AG09309 (cell line): ENCODE results near the gene LRTM1.

ENCODE experiments used
- DNase-seq: peaks from one replicate; pipeline ENCODE4 v3.0.0-alpha.2; 2010; ENCODE audit warnings: low read depth
- H3K4me3 ChIP-seq: 2 replicates; pipeline ENCODE4 v1.5.1; 2011; ENCODE audit warnings: mild to moderate bottlenecking, low read depth, low read length, moderate library complexity; ENCODE audit not compliant: control insufficient read depth
- CTCF ChIP-seq: IDR thresholded peaks from 2 replicates; pipeline ENCODE4 v1.5.1; 2011; ENCODE audit warnings: mild to moderate bottlenecking, low read depth, low read length, inconsistent platforms; ENCODE audit not compliant: insufficient read depth, control insufficient read depth; ENCODE audit errors: missing control alignments

Gene LRTM1

DNA sequence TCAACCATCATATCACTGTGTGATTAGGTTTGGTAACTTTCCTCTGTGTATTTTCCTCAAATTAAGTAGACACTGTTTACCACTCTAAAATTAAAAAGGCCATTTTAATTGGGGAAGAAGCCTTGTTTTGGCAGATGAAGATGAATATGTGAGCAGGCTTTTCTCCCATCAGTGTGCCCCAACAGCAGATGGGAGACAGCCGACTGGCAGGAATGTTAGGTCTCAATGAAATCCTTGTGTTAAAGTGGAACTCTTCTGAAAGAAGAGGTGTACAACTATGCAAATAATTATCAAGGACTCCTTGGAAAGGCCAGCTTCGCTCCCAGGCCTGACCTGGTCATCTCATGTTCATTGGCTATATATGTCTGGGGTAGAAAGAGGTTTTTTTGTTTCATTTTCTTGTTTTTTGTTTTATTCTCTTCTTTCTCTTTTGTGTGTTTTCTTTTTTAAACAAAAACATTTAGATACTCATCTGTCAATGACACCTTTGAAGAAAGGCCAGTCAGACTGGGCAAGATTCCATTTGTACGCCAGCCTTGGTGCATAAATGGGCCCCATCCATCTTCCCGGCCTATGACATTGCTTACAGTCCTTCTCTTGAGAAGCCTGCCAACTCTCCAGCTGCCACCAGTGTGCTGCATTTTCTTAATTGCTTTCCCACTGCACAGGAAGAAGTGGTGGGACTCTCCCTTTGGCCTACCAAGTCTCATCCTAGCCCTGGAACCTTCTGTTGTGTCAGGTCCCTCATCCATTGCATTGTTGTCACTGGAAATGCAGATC is 25.8 kb downstream of the LRTM1 start:
- no peak overlapping the region for H3K4me3 ChIP-seq
- no peak for DNase-seq
- TF ChIP-seq CTCF, result no peak

DNA sequence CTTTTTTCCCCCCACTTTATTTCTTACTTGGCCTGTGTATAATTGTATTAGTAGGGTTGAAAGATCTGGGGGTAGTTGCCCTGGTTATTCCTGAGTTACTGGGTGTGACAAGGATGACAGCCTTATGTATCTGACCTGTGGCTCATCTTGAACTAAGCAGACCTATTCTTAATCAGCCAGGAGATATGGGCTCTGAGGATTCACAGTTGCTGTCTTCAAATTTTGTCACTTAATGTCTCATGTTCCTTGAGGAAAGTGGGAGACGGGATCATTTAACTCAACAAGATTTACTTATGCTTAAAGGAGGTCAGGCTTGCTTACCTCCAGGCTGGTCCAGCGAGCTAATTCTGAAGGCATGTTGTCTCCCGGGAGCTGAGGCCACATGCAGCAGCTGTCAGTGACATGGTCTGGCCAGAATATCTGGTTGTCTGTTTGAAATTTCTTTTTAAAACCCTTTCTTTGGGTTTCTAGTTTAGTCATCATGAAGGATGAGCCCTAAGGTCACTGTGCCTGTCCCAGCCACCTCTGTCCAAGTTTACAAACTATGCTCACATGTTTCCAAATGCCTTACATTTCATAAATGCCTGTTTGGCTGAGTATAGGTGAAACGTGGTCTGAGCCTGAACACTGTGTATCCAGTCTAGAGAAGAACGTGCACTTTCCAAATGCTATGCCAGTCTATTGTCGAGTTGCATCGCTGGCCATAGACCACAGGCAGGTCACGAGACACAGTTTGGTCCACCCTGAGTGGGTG is 26.8 kb downstream of the LRTM1 start:
- no peak for TF ChIP-seq CTCF
- DNase-seq, result no peak
- no peak overlapping the region for H3K4me3 ChIP-seq

DNA sequence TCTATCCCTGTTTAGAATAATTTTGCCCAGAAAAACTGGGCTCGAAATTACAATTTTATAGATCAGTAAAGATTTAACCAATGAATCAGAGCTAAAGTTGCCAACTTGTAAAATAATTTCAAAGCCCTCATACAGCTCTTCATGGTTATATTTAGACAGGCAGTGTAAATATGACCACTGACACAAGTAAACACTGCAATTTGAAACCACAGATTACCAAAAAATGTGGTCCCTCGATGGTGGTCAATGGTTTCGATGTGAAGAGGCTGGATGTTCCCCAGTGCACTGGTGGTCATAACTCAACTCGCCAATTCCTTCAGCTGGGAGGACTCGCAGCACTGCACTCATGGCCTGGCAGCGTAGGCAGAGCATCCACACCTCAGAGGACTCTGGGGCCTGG is 28.6 kb downstream of the LRTM1 start:
- no peak for TF ChIP-seq CTCF

GRCh38 chr3:54897028-54897711 is 30.7 kb downstream of the LRTM1 start:
- DNase-seq, result no peak
- H3K4me3 ChIP-seq, result no peak overlapping the region

More for the DNA sequence above, 28.6 kb downstream of the LRTM1 start:
- DNase-seq, result no peak
- H3K4me3 ChIP-seq, result no peak overlapping the region

GRCh38 chr3:54895613-54896012 is 32.2 kb downstream of the LRTM1 start:
- no peak for DNase-seq
- H3K4me3 ChIP-seq, result no peak overlapping the region
- no peak for TF ChIP-seq CTCF

More at GRCh38 chr3:54897028-54897711, 30.7 kb downstream of the LRTM1 start:
- no peak for TF ChIP-seq CTCF

DNA sequence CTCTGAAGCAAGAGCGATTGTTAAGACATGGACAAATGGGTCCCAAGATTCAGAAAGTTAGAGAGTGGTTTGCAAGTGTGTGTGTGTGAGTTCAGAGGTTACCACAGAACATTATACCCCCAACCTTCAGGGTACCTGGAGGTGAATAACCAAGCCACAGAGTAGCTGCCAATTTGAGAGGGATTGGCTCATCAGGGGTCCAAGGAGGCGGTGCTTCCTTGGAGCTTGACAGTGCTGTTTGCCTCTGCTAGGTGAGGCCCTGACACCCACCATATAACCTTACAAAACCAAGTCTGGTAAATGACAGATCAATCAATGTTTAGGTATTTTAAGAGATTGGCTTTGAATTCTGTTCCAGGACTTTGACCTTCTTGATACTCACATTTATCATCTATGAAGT is 35.7 kb downstream of the LRTM1 start:
- no peak for TF ChIP-seq CTCF
- no peak overlapping the region for H3K4me3 ChIP-seq
- DNase-seq, result no peak
